Measurements from ENCODE around the gene CHKB. TPM values are rescaled to one million over a fixed set of nuclear protein-coding genes. Genes with fewer than 3 reads are reported as not detected.
A peak's percentile ranks its signal among the peaks of the same experiment; 100 is the strongest.

CHKB gene
- total and polyA plus RNA-seq, 7 donors: 11.5 to 25.2 (median 13.6) TPM

GRCh38 chr22:50573491-50574382, 8.9 kb downstream of the CHKB start:
- Histone ChIP-seq H3K27me3 (ENCODE audit: insufficient read depth in 3 of 3, low read length in 2 of 3) (no peaks in the 10 kb centered on the region), H3K36me3 (ENCODE audit: insufficient read depth in 1 of 2, low read depth in 1 of 2) (peaks cover 0 to 78% of the 10 kb centered on the region in 2 donors), H3K9me3 (no peaks in the 10 kb centered on the region), H3K27ac (no peak overlapping the region), H3K4me3 (no peak overlapping the region), H3K4me1 (peaks cover 17% of the 10 kb centered on the region)
- intact Hi-C loops (cut with DNase I): no loop called here
- TF ChIP-seq CTCF (IDR thresholded peaks at IDR 0.05): no peak
- DNase-seq (no peak), ATAC-seq (no peak)
- 81 to 85% (median 83%) methylated on average over 23 to 26 of the region's 26 CpGs for WGBS, 3 donors

- 71 to 89% (median 85%) methylated on average over 11 of the region's 11 CpGs for WGBS, 3 donors
- Histone ChIP-seq H3K4me3 (no peak overlapping the region), H3K9me3 (no peaks in the 10 kb centered on the region), H3K27me3 (ENCODE audit: insufficient read depth in 3 of 3, low read length in 2 of 3) (no peaks in the 10 kb centered on the region), H3K4me1 (peaks cover 13% of the 10 kb centered on the region), H3K36me3 (ENCODE audit: insufficient read depth in 1 of 2, low read depth in 1 of 2) (peaks cover 0 to 86% of the 10 kb centered on the region in 2 donors), H3K27ac (no peak overlapping the region)
- ATAC-seq (no peak), DNase-seq (no peak)
- no peak for TF ChIP-seq CTCF (IDR thresholded peaks at IDR 0.05)
- intact Hi-C loops (cut with DNase I): no loop called here
Observed at GRCh38 chr22:50572965-50573364, 9.7 kb downstream of the CHKB start.

GRCh38 chr22:50571264-50572175, 11.1 kb downstream of the CHKB start:
- DNase-seq (peak in 1 of 2 donors; percentile 88), ATAC-seq (peak; percentile 38 to 83 (median 81))
- Histone ChIP-seq H3K27me3 (ENCODE audit: insufficient read depth in 3 of 3, low read length in 2 of 3) (no peaks in the 10 kb centered on the region), H3K4me1 (peaks cover 7% of the 10 kb centered on the region), H3K4me3 (no peak overlapping the region), H3K27ac (peak overlapping the region; percentile 36), H3K9me3 (no peaks in the 10 kb centered on the region), H3K36me3 (ENCODE audit: insufficient read depth in 1 of 2, low read depth in 1 of 2) (peaks cover 0 to 86% of the 10 kb centered on the region in 2 donors)
- 45 to 60% (median 50%) methylated on average over 26 of the region's 26 CpGs for WGBS, 3 donors
- TF ChIP-seq CTCF (IDR thresholded peaks at IDR 0.05): no peak
- intact Hi-C loops (cut with DNase I): no loop called here

GRCh38 chr22:50570861-50571260, 11.8 kb downstream of the CHKB start:
- TF ChIP-seq CTCF (IDR thresholded peaks at IDR 0.05): no peak
- Histone ChIP-seq H3K9me3 (no peaks in the 10 kb centered on the region), H3K36me3 (ENCODE audit: insufficient read depth in 1 of 2, low read depth in 1 of 2) (peaks cover 0 to 86% of the 10 kb centered on the region in 2 donors), H3K27ac (peak overlapping the region; percentile 36), H3K4me1 (peaks cover 7% of the 10 kb centered on the region), H3K27me3 (ENCODE audit: insufficient read depth in 3 of 3, low read length in 2 of 3) (no peaks in the 10 kb centered on the region), H3K4me3 (no peak overlapping the region)
- ATAC-seq: no peak
- WGBS, 3 donors: 86 to 89% (median 86%) methylated on average over 12 of the region's 12 CpGs
- intact Hi-C loops (cut with DNase I): no loop called here
- no peak for DNase-seq
